Gastrocnemius medialis (tissue), 4 donors: ENCODE results near the gene ZFP91. TPM values are rescaled to one million over a fixed set of nuclear protein-coding genes. Genes with fewer than 3 reads are reported as not detected.

Experiments used
- ATAC-seq, 2 donors: fragments of 150-250 bp; one replicate each; pipeline ENCODE4 v1.9.1; 2016
- DNase-seq, 2 donors: peaks; one replicate each; pipeline ENCODE4 v3.0.0-alpha.2; 2019
- H3K27ac ChIP-seq, 4 donors: fragments of 200-600 bp; sonication (generic); 1 replicate in 1 of 4; 2 replicates in 3 of 4; pipeline ENCODE4 v1.5.1; 2016 to 2018; ENCODE audit warnings: mild to moderate bottlenecking in 2 of 4, moderate library complexity in 1 of 4
- H3K27me3 ChIP-seq, 3 donors: fragments of 200-600 bp; sonication (generic) in 2 of 3; 1 replicate in 1 of 3; 2 replicates in 2 of 3; pipeline versions ENCODE4 v1.5.1 to v1.6.0; 2016 to 2019; ENCODE audit warnings: mild to moderate bottlenecking in 1 of 3, moderate library complexity in 1 of 3
- H3K36me3 ChIP-seq, 2 donors: fragments of 200-600 bp; sonication (generic) in 1 of 2; one replicate each; pipeline ENCODE4 v1.5.1; 2017 to 2018
- H3K4me1 ChIP-seq, 2 donors: fragments of 200-600 bp; sonication (generic) in 1 of 2; one replicate each; pipeline ENCODE4 v1.5.1; 2016 to 2017; ENCODE audit warnings: mild to moderate bottlenecking in 2 of 2
- H3K4me3 ChIP-seq, 4 donors: fragments of 200-600 bp; sonication (generic) in 3 of 4; 1 replicate in 1 of 4; 2 replicates in 3 of 4; pipeline ENCODE4 v1.5.1; 2016 to 2019; ENCODE audit warnings: mild to moderate bottlenecking in 2 of 4
- H3K9me3 ChIP-seq, 3 donors: fragments of 200-600 bp; sonication (generic) in 2 of 3; 1 replicate in 1 of 3; 2 replicates in 2 of 3; pipeline ENCODE4 v1.5.1; 2016 to 2019
- POLR2A ChIP-seq, 2 donors: fragments of 450-650 bp; IDR thresholded peaks; one replicate each; pipeline ENCODE4 v1.6.1; 2017; ENCODE audit warnings: antibody characterized with exemption in 2 of 2, mild to moderate bottlenecking in 2 of 2, moderate library complexity in 2 of 2
- in situ Hi-C, 4 donors: fragments of 200-750 bp; cut with MboI; loops; one replicate each; pipeline versions ENCODE4 v1.15.0 to v1.8.0; 2017; ENCODE audit warnings: low sequenced_read_pairs in 4 of 4
- intact Hi-C: fragments of 100-400 bp; cut with DNase I; formaldehyde crosslinking; loops from one replicate; pipeline ENCODE4 v1.15.1; 2023; ENCODE audit warnings: low total_unique reads
- total RNA-seq, 4 donors: library from RNA; depleted of rRNA; stranded (reverse); fragments of >200 nt; gene quantifications; one replicate each; pipeline versions ENCODE4 v1.1.0 to v1.2.3, GENCODE V29; 2016
- TF ChIP-seq, protein P1 (sequence below), 5 experiments: fragments of 450-650 bp in 3 of 5; fragments of 200-600 bp in 2 of 5; sonication (generic) in 2 of 5; IDR thresholded peaks in 4 of 5; conservative IDR thresholded peaks in 1 of 5; 1 replicate in 4 of 5; 2 replicates in 1 of 5; pipeline ENCODE4 v1.5.1; 2016 to 2019; ENCODE audit warnings: antibody characterized with exemption in 5 of 5, mild to moderate bottlenecking in 3 of 5, moderate library complexity in 3 of 5

The ZFP91 gene
- total RNA-seq, 4 donors from 2014 or later = 59.0 to 94.7 (median 90.6) TPM

- Histone ChIP-seq H3K36me3 (no peaks in the 10 kb centered on the region), H3K27ac (no peak overlapping the region), H3K27me3 (no peaks in the 10 kb centered on the region), H3K4me3 (no peak overlapping the region), H3K9me3 (no peaks in the 10 kb centered on the region), H3K4me1 (no peaks in the 10 kb centered on the region)
- no peak for ATAC-seq
- no peak for TF ChIP-seq POLR2A (IDR thresholded peaks at IDR 0.05)
- TF ChIP-seq, protein P1, sequence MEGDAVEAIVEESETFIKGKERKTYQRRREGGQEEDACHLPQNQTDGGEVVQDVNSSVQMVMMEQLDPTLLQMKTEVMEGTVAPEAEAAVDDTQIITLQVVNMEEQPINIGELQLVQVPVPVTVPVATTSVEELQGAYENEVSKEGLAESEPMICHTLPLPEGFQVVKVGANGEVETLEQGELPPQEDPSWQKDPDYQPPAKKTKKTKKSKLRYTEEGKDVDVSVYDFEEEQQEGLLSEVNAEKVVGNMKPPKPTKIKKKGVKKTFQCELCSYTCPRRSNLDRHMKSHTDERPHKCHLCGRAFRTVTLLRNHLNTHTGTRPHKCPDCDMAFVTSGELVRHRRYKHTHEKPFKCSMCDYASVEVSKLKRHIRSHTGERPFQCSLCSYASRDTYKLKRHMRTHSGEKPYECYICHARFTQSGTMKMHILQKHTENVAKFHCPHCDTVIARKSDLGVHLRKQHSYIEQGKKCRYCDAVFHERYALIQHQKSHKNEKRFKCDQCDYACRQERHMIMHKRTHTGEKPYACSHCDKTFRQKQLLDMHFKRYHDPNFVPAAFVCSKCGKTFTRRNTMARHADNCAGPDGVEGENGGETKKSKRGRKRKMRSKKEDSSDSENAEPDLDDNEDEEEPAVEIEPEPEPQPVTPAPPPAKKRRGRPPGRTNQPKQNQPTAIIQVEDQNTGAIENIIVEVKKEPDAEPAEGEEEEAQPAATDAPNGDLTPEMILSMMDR (IDR thresholded peaks at IDR 0.05 in 4 of 5, conservative IDR thresholded peaks at IDR 0.05 in 1 of 5) = no peak
- in situ Hi-C loops (loop anchor here in 3 of 4 donors (25.0 kb wide), 2 partner anchors 481 to 506 kb away; partner anchors contain the start of genes FAM111A (in 2 of the 3) and DTX4 (in 1 of the 3)), intact Hi-C loops (loop anchor here (10.0 kb wide), 1 partner anchor 498 kb away; no protein-coding TSS in a partner anchor)
- no peak for DNase-seq
These were observed 77.5 kb downstream of the ZFP91 start for GRCh38 chr11:58656348-58656747.

GRCh38 chr11:58658623-58659022 lies 79.8 kb downstream of the ZFP91 start:
- Histone ChIP-seq H3K4me1 (no peaks in the 10 kb centered on the region), H3K27ac (no peak overlapping the region), H3K27me3 (no peaks in the 10 kb centered on the region), H3K36me3 (no peaks in the 10 kb centered on the region), H3K9me3 (no peaks in the 10 kb centered on the region), H3K4me3 (no peak overlapping the region)
- in situ Hi-C loops (loop anchor here in 3 of 4 donors (25.0 kb wide), 2 partner anchors 479 to 504 kb away; partner anchors contain the start of genes FAM111A (in 2 of the 3) and DTX4 (in 1 of the 3)), intact Hi-C loops (loop anchor here (10.0 kb wide), 1 partner anchor 496 kb away; no protein-coding TSS in a partner anchor)
- ATAC-seq (no peak), DNase-seq (no peak)
- TF ChIP-seq, protein P1 (IDR thresholded peaks at IDR 0.05 in 4 of 5, conservative IDR thresholded peaks at IDR 0.05 in 1 of 5) = no peak
- no peak for TF ChIP-seq POLR2A (IDR thresholded peaks at IDR 0.05)

DNA sequence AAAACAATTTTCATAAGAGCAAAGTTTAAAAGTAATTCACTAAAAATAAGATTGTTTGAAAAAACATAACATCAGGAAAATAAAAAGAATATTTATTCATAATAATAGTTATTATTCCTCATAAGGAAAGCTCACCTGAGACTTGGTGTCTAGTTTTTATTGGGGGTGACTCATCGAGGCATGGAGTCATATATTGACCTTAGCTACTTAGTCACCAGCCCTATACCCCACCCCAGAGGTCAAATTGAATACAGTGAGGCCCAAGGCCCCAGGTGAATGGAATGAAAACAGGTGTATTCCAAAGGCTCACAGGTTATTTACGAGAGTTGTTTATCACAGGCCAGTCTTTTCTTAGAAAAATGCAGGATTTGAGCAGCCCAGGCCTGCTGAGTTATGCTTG lies 80.5 kb downstream of the ZFP91 start:
- Histone ChIP-seq H3K36me3 (no peaks in the 10 kb centered on the region), H3K4me1 (no peaks in the 10 kb centered on the region), H3K27me3 (no peaks in the 10 kb centered on the region), H3K4me3 (no peak overlapping the region), H3K27ac (no peak overlapping the region), H3K9me3 (no peaks in the 10 kb centered on the region)
- ATAC-seq = no peak
- TF ChIP-seq, protein P1 (IDR thresholded peaks at IDR 0.05 in 4 of 5, conservative IDR thresholded peaks at IDR 0.05 in 1 of 5) = no peak
- TF ChIP-seq POLR2A (IDR thresholded peaks at IDR 0.05) = no peak
- intact Hi-C loops = loop anchor here (10.0 kb wide), 1 partner anchor 495 kb away; no protein-coding TSS in a partner anchor
- no peak for DNase-seq
- in situ Hi-C loops = loop anchor here in 3 of 4 donors (25.0 kb wide), 2 partner anchors 478 to 503 kb away; partner anchors contain the start of genes FAM111A (in 2 of the 3) and DTX4 (in 1 of the 3)

- H3K27me3 ChIP-seq = no peaks in the 10 kb centered on the region
- ATAC-seq (no peak), DNase-seq (no peak)
- no peak overlapping the region for H3K4me3 ChIP-seq
- in situ Hi-C loops (loop anchor here in 3 of 4 donors (25.0 kb wide), 2 partner anchors 477 to 502 kb away; partner anchors contain the start of genes FAM111A (in 2 of the 3) and DTX4 (in 1 of the 3)), intact Hi-C loops (loop anchor here (10.0 kb wide), 1 partner anchor 495 kb away; no protein-coding TSS in a partner anchor)
- H3K27ac ChIP-seq = no peak overlapping the region
- no peaks in the 10 kb centered on the region for H3K4me1 ChIP-seq
- H3K36me3 ChIP-seq = no peaks in the 10 kb centered on the region
- H3K9me3 ChIP-seq = no peaks in the 10 kb centered on the region
- no peak for TF ChIP-seq POLR2A (IDR thresholded peaks at IDR 0.05)
- TF ChIP-seq, protein P1 (IDR thresholded peaks at IDR 0.05 in 4 of 5, conservative IDR thresholded peaks at IDR 0.05 in 1 of 5) = no peak
These were observed 81.2 kb downstream of the ZFP91 start for GRCh38 chr11:58659910-58660570.

Other genes with a start within 250 kb of the ZFP91 start
- gene OR5B17, start 220.0 kb upstream of the ZFP91 start, total RNA-seq = not detected
- gene OR5B3, start 172.2 kb upstream of the ZFP91 start, total RNA-seq = not detected
- gene OR5B2, start 150.9 kb upstream of the ZFP91 start, total RNA-seq = not detected
- not detected for gene OR5B12, start 136.8 kb upstream of the ZFP91 start, total RNA-seq
- gene OR5B21, start 71.0 kb upstream of the ZFP91 start, total RNA-seq = not detected
- gene LPXN, start 3.2 kb upstream of the ZFP91 start, total RNA-seq = 1 to 10 TPM; 1.0 to 2.2 (median 1.9) TPM
- gene CNTF, start 43.6 kb downstream of the ZFP91 start, total RNA-seq = 1 to 10 TPM; 3.2 to 8.5 (median 4.0) TPM
- under 1 TPM in 2 of 4 donors, not detected in 2; 0.23 to 0.24 TPM for gene GLYAT, start 152.9 kb downstream of the ZFP91 start, total RNA-seq